ENCODE measurements around the gene C9orf85. TPM values are rescaled to one million over a fixed set of nuclear protein-coding genes. Genes with fewer than 3 reads are reported as not detected.

C9orf85 gene, protein sequence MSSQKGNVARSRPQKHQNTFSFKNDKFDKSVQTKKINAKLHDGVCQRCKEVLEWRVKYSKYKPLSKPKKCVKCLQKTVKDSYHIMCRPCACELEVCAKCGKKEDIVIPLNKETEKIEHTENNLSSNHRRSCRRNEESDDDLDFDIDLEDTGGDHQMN
- 1 to 10 TPM; 3.6 to 9.7 (median 4.8) TPM for total RNA-seq
- 1 to 10 TPM; 4.5 to 8.2 TPM for polyA plus RNA-seq
- long read RNA-seq, donor 1, result 0 reads
- long read RNA-seq, donor 2, transcript C9orf85-201 (4 exons, 1,279 nt), result major isoform, 5 of 10 reads
- long read RNA-seq, donor 2, partial matches to known transcripts, result 0 of 10 reads
- long read RNA-seq, donor 2, other reads (novel, unspliced or antisense), result 5 of 10 reads
- long read RNA-seq, donor 3, partial matches to known transcripts, result 0 of 2 reads
- long read RNA-seq, donor 3, other reads (novel, unspliced or antisense), result 2 of 2 reads

DNA sequence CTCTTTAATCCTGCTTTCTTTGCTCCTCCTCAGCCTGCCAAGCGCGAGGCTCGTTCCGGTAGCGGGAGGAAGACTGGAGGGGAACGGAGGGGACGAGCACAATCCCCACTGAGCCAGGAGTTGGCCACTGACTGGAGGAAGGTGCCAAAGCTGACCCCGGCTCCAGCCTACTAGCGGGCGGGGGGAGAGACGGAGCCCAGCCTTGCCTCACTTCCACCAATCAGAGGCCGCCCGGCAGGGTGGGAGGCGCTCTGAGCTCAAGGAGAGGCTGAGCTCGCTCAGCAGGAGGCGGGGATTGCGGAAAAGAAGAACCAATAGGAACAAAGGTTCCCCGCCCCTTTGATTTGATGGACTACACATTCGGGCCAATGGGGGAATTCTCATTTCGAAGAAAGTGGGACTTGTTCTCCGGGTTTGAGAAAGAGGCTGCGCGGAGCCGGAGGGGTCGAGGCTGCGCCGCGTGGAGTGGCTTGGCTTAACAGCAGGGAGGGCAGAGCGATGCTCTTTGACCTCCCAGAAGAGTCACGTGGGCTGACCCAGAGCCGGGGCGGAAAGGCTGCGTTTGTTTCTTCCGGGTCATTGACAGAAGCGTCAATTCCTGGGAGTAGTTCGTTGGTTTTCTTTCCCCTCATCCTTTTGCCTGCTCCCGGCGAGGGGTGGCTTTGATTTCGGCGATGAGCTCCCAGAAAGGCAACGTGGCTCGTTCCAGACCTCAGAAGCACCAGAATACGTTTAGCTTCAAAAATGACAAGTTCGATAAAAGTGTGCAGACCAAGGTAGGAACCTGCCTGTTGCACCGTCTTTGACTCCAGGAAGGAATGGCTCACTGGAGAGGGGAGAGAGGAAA, at the start of gene C9orf85, which contains the start of gene ABHD17B:
Gene C9orf85 (plus strand): TSS at position 579 of the 847 bp plus-strand sequence. CDS start 96 bp downstream, at position 675.
Gene ABHD17B (minus strand): TSS at position 133 of the 847 bp plus-strand sequence. CDS start 36,113 bp downstream, outside the sequence.
- H3K36me3 ChIP-seq, result peaks cover 0 to 2% (median 0%) of the 10 kb centered on the region in 9 donors
- TF ChIP-seq, protein P1, sequence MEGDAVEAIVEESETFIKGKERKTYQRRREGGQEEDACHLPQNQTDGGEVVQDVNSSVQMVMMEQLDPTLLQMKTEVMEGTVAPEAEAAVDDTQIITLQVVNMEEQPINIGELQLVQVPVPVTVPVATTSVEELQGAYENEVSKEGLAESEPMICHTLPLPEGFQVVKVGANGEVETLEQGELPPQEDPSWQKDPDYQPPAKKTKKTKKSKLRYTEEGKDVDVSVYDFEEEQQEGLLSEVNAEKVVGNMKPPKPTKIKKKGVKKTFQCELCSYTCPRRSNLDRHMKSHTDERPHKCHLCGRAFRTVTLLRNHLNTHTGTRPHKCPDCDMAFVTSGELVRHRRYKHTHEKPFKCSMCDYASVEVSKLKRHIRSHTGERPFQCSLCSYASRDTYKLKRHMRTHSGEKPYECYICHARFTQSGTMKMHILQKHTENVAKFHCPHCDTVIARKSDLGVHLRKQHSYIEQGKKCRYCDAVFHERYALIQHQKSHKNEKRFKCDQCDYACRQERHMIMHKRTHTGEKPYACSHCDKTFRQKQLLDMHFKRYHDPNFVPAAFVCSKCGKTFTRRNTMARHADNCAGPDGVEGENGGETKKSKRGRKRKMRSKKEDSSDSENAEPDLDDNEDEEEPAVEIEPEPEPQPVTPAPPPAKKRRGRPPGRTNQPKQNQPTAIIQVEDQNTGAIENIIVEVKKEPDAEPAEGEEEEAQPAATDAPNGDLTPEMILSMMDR (IDR thresholded peaks at IDR 0.05), result no peak
- peak; percentile 81 to 98 for TF ChIP-seq POLR2A (IDR thresholded peaks at IDR 0.05)
- H3K4me3 ChIP-seq, result peak within 1 kb of the TSS; percentile 66 to 98 (median 94)
- ATAC-seq (peak; percentile 99), DNase-seq (peak; percentile 99 to 100 (median 99))
- H3K9me3 ChIP-seq, result no peaks in the 10 kb centered on the region
- peaks cover 0 to 47% (median 33%) of the 10 kb centered on the region in 12 donors for H3K4me1 ChIP-seq
- no peaks in the 10 kb centered on the region for H3K27me3 ChIP-seq
- H3K27ac ChIP-seq, result peak within 1 kb of the TSS; percentile 70 to 97 (median 94)
- WGBS, 4 donors, result 0 to 1% (median 0%) methylated on average over 34 to 45 of the region's 45 CpGs
- intact Hi-C loops (cut with DNase I), result loop anchor here in 5 of 10 donors (5.0 to 10.0 kb wide), 8 partner anchors 64 to 454 kb away; partner anchors contain the start of gene ZFAND5 (in 1 of the 5)

DNA sequence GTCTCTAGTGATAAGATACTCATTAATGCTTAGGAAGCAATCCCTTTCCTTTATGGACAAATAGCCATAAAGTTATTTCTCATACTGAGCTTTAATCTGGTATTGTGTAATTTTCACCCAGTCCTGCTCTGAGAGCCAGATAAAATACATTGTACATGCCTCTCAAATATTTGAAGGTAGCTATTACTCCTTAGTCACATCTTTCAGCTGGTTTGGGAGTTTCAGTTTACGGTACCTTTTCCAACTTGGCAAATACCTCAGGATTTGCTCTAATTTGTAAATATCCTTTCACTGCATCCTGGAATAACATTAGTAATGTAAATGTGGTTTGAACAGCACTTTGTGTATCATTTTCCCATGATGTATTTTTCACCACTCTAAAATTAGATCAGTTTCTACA, 47.8 kb upstream of the C9orf85 start:
- Histone ChIP-seq H3K4me1 (peaks cover 0 to 3% (median 0%) of the 10 kb centered on the region in 12 donors), H3K9me3 (peaks cover 0 to 25% (median 14%) of the 10 kb centered on the region in 12 donors), H3K27ac (no peak overlapping the region), H3K4me3 (no peak overlapping the region), H3K36me3 (peaks cover 0 to 24% (median 14%) of the 10 kb centered on the region in 9 donors), H3K27me3 (no peaks in the 10 kb centered on the region)
- ATAC-seq (no peak), DNase-seq (no peak)
- no peak for TF ChIP-seq POLR2A (IDR thresholded peaks at IDR 0.05)
- TF ChIP-seq, protein P1 (IDR thresholded peaks at IDR 0.05), result no peak
- intact Hi-C loops (cut with DNase I), result no loop called here
- 86 to 92% (median 91%) methylated on average over 1 of the region's 1 CpG for WGBS, 4 donors

DNA sequence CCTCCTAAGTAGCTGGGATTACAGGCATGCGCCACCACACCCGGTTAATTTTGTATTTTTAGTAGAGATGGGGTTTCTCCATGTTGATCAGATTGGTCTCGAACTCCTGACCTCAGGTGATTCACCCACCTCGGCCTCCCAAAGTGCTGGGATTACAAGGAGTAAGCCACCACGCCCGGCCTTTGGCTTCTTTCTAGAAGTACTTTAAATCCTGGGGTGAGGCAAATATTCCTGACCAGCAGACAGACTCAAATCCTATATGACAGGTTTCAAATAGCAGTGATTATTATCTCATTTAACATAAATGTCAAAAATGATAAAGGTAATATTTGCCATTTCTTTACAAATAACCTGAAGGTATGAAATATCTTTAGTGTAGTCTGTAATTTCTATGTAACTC, 36.1 kb upstream of the C9orf85 start:
- peaks cover 0 to 17% (median 6%) of the 10 kb centered on the region in 9 donors for H3K36me3 ChIP-seq
- peaks cover 0 to 15% (median 0%) of the 10 kb centered on the region in 12 donors for H3K4me1 ChIP-seq
- no peak for TF ChIP-seq POLR2A (IDR thresholded peaks at IDR 0.05)
- TF ChIP-seq, protein P1 (IDR thresholded peaks at IDR 0.05), result no peak
- no peak for ATAC-seq
- H3K4me3 ChIP-seq, result no peak overlapping the region
- peaks cover 0 to 32% (median 26%) of the 10 kb centered on the region in 12 donors for H3K9me3 ChIP-seq
- no peak for DNase-seq
- intact Hi-C loops (cut with DNase I), result loop anchor here in 1 of 10 donors (10.0 kb wide), 1 partner anchor 61 kb away; no protein-coding TSS in a partner anchor
- H3K27me3 ChIP-seq, result no peaks in the 10 kb centered on the region
- no peak overlapping the region for H3K27ac ChIP-seq
- WGBS, 4 donors, result 94 to 99% (median 98%) methylated on average over 6 of the region's 6 CpGs
